Measurements from ENCODE around the gene PIP5K1B.

- TF ChIP-seq EZH2 (IDR thresholded peaks at IDR 0.05; ENCODE audit: borderline replicate concordance, low read depth, low read length, severe bottlenecking) (no peak), CTCF (IDR thresholded peaks at IDR 0.05; ENCODE audit: borderline replicate concordance, extremely low read depth, low read length, poor library complexity, severe bottlenecking) (no peak)
Measured at GRCh38 chr9:68914751-68915150, 209.7 kb downstream of the PIP5K1B start.
